ENCODE data around the gene TOP1.
A peak's percentile ranks its signal among the peaks of the same experiment; 100 is the strongest.

The TOP1 gene

GRCh38 chr20:41004531-41005360 lies 23.9 kb upstream of the TOP1 start:
- DNase-seq (ENCODE audit: low read depth): peak; percentile 12

GRCh38 chr20:41005361-41005729 lies 23.3 kb upstream of the TOP1 start:
- DNase-seq (ENCODE audit: low read depth): no peak

GRCh38 chr20:41006126-41006935 lies 22.3 kb upstream of the TOP1 start:
- no peak for DNase-seq (ENCODE audit: low read depth)

- DNase-seq (ENCODE audit: low read depth): no peak
These were observed 21.6 kb upstream of the TOP1 start for GRCh38 chr20:41006936-41007474.

GRCh38 chr20:41007481-41007880 lies 21.1 kb upstream of the TOP1 start:
- no peak for DNase-seq (ENCODE audit: low read depth)

DNA sequence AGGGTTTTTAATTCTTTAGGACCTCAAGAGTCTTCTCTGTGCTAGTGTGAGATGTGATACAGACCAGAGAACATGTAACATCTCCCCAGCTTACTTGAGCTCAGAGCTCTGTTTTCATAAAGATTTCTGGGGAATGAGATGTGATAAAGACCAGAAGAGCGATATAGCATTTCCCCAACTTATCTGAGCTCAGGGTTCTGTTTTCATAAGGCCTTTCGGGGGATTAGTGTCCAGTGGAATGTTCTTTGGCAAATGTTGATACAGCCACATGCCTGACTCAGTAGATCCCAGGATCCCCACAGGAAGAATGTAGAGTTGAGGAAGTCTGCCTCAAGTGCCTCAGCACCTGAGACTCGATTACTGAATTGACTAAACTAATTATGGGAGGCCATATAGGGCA lies 18.7 kb upstream of the TOP1 start:
- DNase-seq (ENCODE audit: low read depth): no peak

- DNase-seq (ENCODE audit: low read depth): no peak
These were observed 17.0 kb upstream of the TOP1 start for GRCh38 chr20:41011551-41012067.

DNA sequence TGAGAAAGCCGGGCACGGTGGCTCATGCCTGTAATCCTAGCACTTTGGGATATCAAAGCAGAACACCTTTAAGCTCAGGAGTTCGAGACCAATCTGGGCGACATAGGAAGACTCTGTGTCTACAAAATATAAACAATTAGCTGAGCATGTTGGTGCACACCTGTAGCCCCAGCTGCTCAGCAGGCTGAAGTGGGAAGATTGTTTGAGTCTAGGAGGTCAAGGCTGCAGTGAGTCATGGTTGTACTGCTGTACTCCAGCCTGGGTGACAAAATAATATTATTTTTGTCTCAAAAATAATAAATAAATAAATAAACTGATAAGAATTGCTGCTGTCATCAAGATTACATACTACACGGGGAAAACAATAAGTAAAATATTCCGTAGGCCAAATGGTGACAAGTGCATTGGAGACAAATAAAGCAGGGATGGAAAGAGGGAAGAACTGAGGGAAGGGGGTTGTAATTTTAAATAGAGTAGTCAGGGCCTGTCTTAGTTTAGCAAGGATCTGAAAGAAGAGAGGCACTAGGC lies 14.0 kb upstream of the TOP1 start:
- DNase-seq (ENCODE audit: low read depth): no peak

- no peak for DNase-seq (ENCODE audit: low read depth)
These were observed 11.1 kb upstream of the TOP1 start for GRCh38 chr20:41017448-41018042.

GRCh38 chr20:41018153-41018552 lies 10.5 kb upstream of the TOP1 start:
- no peak for DNase-seq (ENCODE audit: low read depth)

DNA sequence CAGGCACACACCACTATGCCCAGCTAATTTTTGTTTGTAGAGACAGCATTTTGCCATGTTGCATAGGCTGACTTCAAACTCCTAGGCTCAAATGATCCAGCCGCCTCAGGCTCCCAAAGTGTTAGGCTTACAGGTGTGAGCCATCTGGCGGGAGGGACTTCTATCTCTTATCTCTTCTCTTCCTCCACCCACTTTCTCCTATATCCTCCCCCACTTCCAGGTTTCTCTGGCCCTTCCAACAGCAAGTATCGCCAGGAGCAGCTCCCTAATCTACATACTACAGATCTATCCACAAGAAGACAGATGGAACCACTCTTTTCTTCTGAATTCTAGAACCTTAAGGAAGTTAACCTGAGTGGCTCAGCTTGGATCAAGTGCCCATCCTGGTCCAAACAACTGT lies 5.1 kb upstream of the TOP1 start:
- DNase-seq (ENCODE audit: low read depth): no peak

- no peak for DNase-seq (ENCODE audit: low read depth)
These were observed 1.3 kb upstream of the TOP1 start for GRCh38 chr20:41027366-41027765.

DNA sequence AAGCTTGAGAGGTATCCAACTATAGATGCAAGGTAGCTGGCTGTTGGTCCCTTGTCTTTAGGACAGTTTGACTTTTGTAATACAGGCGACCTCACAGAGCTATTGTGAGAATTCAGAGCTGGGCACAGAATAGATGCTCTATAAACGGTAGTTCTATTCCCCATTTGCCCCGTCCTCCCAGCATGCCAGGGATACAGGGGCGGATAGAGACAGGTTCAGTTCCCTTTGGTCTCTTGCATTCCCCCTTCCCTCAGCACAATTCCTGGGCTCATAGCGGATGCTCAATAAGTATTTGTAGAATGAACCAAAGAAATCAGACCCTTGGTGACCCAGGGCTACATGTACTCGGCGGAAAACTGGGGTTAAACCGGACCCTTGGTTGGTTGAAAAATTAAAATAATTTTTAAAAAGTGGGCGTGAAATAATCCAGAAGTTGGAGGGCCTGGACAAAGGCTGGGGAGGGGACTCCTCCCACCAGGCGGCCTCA lies 707 bp upstream of the TOP1 start:
- no peak for DNase-seq (ENCODE audit: low read depth)

GRCh38 chr20:41029150-41029901 lies 704 bp downstream of the TOP1 start:
- DNase-seq (ENCODE audit: low read depth): peak; percentile 13

DNA sequence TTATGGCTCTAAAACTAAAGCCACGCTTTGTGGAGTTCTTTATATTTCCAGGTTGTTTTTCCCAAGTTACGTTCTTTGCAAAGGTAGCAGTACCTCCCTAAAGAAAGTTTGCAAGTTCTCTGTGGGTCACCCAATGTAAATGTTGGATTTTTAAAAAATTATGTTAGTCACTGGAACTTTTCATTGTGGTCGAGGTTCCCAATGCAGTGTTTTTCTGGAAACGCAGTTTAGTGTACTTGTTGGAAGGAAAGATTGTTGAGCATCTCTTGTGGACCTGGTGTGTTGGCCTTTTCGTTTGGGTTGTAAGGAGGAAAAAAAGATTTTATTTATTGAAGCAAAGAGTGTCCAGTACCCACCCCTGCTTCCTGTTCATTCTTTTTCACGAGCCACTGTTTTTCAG lies 1.4 kb downstream of the TOP1 start:
- no peak for DNase-seq (ENCODE audit: low read depth)

GRCh38 chr20:41030531-41031242 lies 2.1 kb downstream of the TOP1 start:
- DNase-seq (ENCODE audit: low read depth): no peak

DNA sequence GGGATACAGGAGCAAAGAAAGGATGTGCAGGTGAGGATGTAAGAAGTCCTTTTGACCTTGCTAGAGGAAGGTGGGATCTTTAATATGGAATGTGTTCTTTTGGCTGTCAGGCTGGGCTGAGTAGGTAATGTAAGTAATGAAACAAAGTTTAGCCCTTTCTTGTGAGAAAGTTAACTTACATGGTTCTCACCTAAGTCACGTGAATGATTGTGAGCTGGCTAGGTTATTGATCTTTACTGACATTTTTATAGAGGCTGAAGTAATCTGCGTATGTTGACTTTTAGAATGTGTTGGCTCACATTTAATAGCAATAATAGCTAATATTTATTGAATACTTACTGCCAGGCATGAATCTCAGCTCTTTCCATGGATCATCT lies 2.6 kb downstream of the TOP1 start:
- no peak for DNase-seq (ENCODE audit: low read depth)

- DNase-seq (ENCODE audit: low read depth): no peak
These were observed 3.6 kb downstream of the TOP1 start for GRCh38 chr20:41032271-41032670.

DNA sequence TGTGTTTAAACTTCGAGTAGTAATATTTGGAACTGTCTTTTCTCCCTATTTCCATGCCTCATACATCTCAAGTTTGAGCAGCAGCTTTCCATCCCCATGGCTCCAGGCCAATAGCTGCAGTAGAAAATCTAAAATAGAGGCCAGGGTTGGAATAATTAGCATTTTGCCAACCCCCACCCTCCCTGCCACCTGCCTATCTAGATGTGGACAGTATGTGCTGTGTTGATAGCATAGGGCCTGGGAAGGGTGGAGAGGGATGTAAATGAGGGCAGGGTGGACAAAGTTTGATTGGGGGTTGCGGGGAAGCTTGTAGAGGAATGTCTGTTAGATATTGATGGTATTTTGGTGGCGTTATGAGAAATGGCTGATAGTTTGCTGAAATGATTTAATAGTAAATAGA lies 5.6 kb downstream of the TOP1 start:
- no peak for DNase-seq (ENCODE audit: low read depth)

DNA sequence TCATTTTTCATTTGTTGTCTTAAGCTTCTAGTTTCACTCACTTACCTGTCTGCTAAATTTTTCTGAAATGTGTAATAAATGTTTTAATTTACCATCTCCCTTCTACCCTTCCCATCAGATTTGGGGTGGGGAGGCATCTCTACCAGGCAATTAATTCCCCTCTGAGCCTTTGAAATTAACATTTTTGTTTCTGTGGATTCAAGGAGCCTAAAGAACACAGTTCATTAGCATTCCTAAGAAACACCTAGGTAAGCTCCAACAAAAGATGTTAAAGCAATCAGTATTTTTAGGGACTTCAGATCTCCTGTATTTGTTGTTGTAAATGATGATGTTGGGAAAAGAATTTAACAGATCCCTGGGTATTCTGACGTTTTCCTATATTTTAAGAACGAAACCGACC lies 6.6 kb downstream of the TOP1 start:
- no peak for DNase-seq (ENCODE audit: low read depth)

GRCh38 chr20:41037179-41037578 lies 8.6 kb downstream of the TOP1 start:
- no peak for DNase-seq (ENCODE audit: low read depth)

Measured in activated T-helper 9 cell treated with anti-CD3 and anti-CD28 coated beads, Interleukin-2, amount 50 U/mL, for 16 hours (primary cell).